PFSK-1 (cell line): ENCODE data around the gene OR2A14.

Source experiments
- FOXP2 ChIP-seq: optimal IDR thresholded peaks from 2 replicates; pipeline ENCODE3; 2011; ENCODE audit warnings: borderline replicate concordance, control low read depth, inconsistent platforms; ENCODE audit not compliant: insufficient read depth; ENCODE audit errors: extremely low read length, extremely low read depth
- POLR2AphosphoS5 ChIP-seq: IDR thresholded peaks from 2 replicates; pipeline ENCODE4 v1.6.1; 2012; ENCODE audit warnings: low read depth, mild to moderate bottlenecking, control low read depth, low read length, moderate library complexity
- REST ChIP-seq, 2 experiments: IDR thresholded peaks; 2 replicates each; pipeline versions ENCODE4 v1.6.1 to v1.8.0; 2011 to 2012; ENCODE audit warnings: low read depth in 2 of 2, low read length in 2 of 2, control low read depth in 1 of 2, inconsistent platforms in 1 of 2, mild to moderate bottlenecking in 1 of 2, moderate library complexity in 1 of 2; ENCODE audit not compliant: insufficient read depth in 1 of 2
- TAF1 ChIP-seq: IDR thresholded peaks from 2 replicates; pipeline ENCODE4 v1.6.1; 2012; ENCODE audit warnings: low read length, control low read depth, borderline replicate concordance; ENCODE audit not compliant: insufficient read depth

- TF ChIP-seq TAF1, result no peak
- TF ChIP-seq POLR2AphosphoS5, result no peak
- TF ChIP-seq REST (IDR thresholded peaks at IDR 0.05; ENCODE audit: insufficient read depth in 1 of 2, low read depth in 2 of 2, low read length in 2 of 2), result no peak
- no peak for TF ChIP-seq FOXP2
Measured at GRCh38 chr7:144134116-144134515, 11.1 kb downstream of the OR2A14 start.
